HG02938 (cell line): ENCODE measurements around the gene SKIL.

ENCODE experiments used
- ATAC-seq: cut with Tn5 transposase; IDR thresholded peaks from one replicate; pipeline ENCODE4 v1.9.1; 2021; ENCODE audit warnings: mild to moderate bottlenecking, moderate library complexity; ENCODE audit not compliant: unreplicated experiment

SKIL gene

DNA sequence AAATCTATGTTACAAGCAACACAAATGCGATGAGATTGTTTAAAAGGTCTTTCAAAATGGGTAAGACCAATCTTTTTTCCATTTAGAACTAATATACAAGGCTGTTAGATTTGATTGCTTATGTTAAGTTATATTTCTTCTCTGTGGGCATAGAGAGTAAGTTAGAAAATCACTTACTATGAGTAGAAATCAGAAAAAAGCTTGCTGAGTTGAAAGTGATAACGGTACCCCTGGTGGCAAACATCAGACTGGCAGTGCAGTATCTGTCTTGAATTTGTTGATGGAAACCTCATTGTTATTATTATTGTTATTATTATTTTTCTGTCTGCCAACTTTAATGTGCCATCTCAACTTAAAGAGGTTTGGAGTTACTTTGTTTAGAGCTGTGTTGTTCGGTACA lies 73.5 kb downstream of the SKIL start:
- ATAC-seq, result no peak

DNA sequence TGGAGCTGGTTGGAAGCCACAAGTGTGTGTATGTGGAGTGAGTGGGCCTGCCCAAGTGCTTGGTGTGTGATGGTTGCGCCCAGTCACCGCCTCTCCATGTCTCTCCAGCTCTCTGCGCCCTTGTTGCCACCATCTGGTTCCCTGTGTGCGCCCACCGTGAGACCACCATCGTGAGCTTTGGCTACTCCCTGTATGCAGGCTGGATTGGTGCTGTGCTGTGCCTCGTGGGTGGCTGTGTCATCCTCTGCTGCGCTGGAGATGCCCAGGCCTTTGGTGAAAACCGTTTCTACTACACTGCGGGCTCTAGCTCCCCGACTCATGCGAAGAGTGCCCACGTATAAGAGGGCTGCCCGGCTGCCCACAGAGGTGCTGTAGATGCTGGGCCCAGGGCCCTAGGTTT lies 74.9 kb downstream of the SKIL start:
- ATAC-seq, result no peak

- no peak for ATAC-seq
These were observed 79.2 kb downstream of the SKIL start for GRCh38 chr3:170436697-170437096.

- ATAC-seq, result no peak
These were observed 79.7 kb downstream of the SKIL start for GRCh38 chr3:170437176-170437575.

DNA sequence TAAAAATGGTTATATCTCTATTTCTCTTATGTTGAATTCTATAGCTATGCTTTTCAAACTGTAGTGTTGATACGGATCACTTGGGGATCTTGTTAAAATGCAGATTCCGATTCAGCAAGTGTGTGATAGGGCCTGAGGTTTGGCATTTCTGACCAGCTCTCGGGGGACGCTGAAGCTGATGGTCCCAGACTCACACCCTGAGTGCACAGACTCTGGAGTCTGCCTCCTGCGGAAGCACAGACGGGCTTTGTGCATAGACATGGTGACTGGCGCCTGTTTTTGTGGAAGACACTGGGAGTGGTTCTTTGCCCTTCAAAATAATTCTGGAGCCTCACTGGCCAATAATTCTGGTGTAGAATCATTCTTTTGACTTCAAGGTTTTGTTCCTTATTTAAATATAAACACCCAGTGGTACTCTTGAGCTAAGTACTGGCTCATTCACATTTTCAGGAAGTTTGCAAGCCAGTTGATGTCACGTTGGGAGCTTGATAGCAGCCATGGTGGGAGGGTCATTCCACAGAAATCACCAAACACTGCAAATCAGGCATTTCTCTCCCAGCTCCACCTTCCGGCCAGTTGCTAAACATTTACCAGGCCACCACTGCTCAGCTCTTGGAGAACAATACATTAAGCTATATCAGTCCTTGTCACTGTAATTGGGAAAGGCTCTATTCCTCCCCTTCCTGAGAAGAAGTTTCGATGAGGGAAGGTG lies 80.3 kb downstream of the SKIL start:
- ATAC-seq, result no peak

- ATAC-seq, result no peak
These were observed 81.3 kb downstream of the SKIL start for GRCh38 chr3:170438836-170439235.

DNA sequence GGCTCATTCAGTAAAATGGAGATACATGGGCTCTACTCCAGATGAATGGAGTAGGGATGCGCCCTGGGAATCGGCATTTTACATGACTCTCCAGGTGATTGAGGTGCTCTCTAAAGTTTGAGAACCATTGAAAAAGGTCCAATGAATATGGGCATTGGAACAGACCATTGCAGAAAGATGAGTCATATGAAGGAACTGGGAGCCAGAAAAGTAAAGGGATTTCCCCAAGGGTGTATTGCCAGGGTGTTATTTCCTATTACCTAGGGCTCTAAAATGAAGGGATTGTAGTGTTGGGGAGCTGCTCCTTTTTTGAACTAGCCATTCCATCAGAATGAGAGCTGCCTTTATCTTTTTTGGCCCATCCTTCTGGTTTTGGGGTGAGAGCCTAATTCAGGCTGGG lies 82.8 kb downstream of the SKIL start:
- ATAC-seq, result no peak

GRCh38 chr3:170441412-170441811 lies 83.9 kb downstream of the SKIL start:
- ATAC-seq, result no peak

DNA sequence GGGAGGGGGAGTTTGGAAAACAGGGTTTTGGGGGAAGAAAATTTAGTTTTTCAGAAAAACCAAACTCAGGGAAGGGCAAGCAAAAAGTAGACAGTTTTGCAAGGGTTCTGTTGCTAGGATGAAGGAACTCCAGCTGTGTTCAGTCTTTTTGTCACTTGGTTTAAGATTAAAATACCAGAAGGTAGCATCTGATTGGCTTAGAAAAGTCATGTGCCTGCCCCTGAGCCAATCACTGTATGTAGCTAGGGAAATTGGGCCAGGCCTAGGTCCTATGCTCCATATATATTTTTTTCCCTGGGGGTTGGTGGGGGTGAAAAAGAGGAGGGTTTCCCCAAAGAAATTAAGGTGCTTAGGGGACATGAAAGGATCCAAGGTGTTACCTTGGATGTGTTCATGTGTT lies 85.4 kb downstream of the SKIL start:
- no peak for ATAC-seq

GRCh38 chr3:170443457-170443856 lies 85.9 kb downstream of the SKIL start:
- ATAC-seq, result no peak
